Endothelial cell of umbilical vein (primary cell): ENCODE results near the gene ATXN7L1. TPM values are rescaled to one million over a fixed set of nuclear protein-coding genes. Genes with fewer than 3 reads are reported as not detected.

Source experiments
- BruUV-seq: library from RNA; stranded (reverse); fragments of 400-500 nt; replicated peaks from 2 replicates; lab custom pipeline; 2021; lab: Mats Ljungman, UMichigan
- CTCF ChIA-PET: fragments of 300-600, 350-600 bp; sonication (Branson Sonifier 250); formaldehyde crosslinking; loops from one replicate; lab custom pipeline; 2021; ENCODE audit warnings: antibody characterized with exemption, inconsistent platforms; lab: Charles Lee
- POLR2A ChIA-PET: fragments of 300-600, 350-600 bp; sonication (Branson Sonifier 250); formaldehyde crosslinking; loops from one replicate; lab custom pipeline; 2021; ENCODE audit warnings: antibody characterized with exemption, inconsistent platforms; lab: Charles Lee
- DNase-seq: peaks from one replicate; pipeline ENCODE4 v3.0.0-alpha.2; 2011; ENCODE audit warnings: low read depth, low spot score
- FAIRE-seq: peaks from 2 replicates; lab custom pipeline; 2011; peaks lifted over from hg19 to GRCh38; lab: Jason Lieb, UNC
- H2AFZ ChIP-seq: 2 replicates; pipeline ENCODE4 v1.6.0; 2012; ENCODE audit warnings: low read depth, low read length, control low read depth, inconsistent platforms
- H3K27ac ChIP-seq: 2 replicates; pipeline ENCODE4 v1.5.1; 2011; ENCODE audit warnings: low read depth, mild to moderate bottlenecking, control low read depth, low read length, moderate library complexity; ENCODE audit not compliant: insufficient read depth
- H3K27me3 ChIP-seq, 2 experiments: 2 replicates each; pipeline versions ENCODE4 v1.6.0 to v1.6.1; 2011; ENCODE audit warnings: low read length in 2 of 2, mixed read lengths in 1 of 2; ENCODE audit not compliant: control insufficient read depth in 2 of 2, insufficient read depth in 2 of 2
- H3K36me3 ChIP-seq, 2 experiments: 2 replicates in 1 of 2; 3 replicates in 1 of 2; pipeline ENCODE4 v1.5.1; 2011; ENCODE audit warnings: low read length in 2 of 2, mild to moderate bottlenecking in 1 of 2, moderate library complexity in 1 of 2; ENCODE audit not compliant: control insufficient read depth in 2 of 2, insufficient read depth in 2 of 2; ENCODE audit errors: extremely low read depth in 1 of 2
- H3K4me1 ChIP-seq: 3 replicates; pipeline ENCODE4 v1.5.1; 2011; ENCODE audit warnings: mild to moderate bottlenecking, low read length; ENCODE audit not compliant: control insufficient read depth, insufficient read depth; ENCODE audit errors: extremely low read depth
- H3K4me2 ChIP-seq: 2 replicates; pipeline ENCODE4 v1.6.1; 2011; ENCODE audit warnings: low read length, control low read depth, mixed read lengths; ENCODE audit not compliant: insufficient read depth
- H3K4me3 ChIP-seq, 3 experiments: fragments of 200-600 bp in 1 of 3; sonication (generic), shearing (Covaris generic) in 1 of 3; replicated peaks in 1 of 3; 2 replicates each; pipeline ENCODE4 v1.5.1; 2011 to 2016; ENCODE audit warnings: control low read depth in 3 of 3, low read length in 3 of 3, mild to moderate bottlenecking in 2 of 3, inconsistent platforms in 1 of 3, low read depth in 1 of 3, moderate library complexity in 1 of 3; ENCODE audit not compliant: insufficient read depth in 1 of 3
- H3K79me2 ChIP-seq: 2 replicates; pipeline ENCODE4 v1.6.0; 2012; ENCODE audit warnings: low read length, inconsistent platforms; ENCODE audit not compliant: control insufficient read depth, insufficient read depth
- H3K9ac ChIP-seq: replicated peaks from 2 replicates; pipeline ENCODE3; 2011; ENCODE audit warnings: low read length, control low read depth; ENCODE audit not compliant: insufficient read depth; ENCODE audit errors: extremely low read depth
- H3K9me1 ChIP-seq: replicated peaks from 3 replicates; pipeline ENCODE4 v1.6.0; 2011; ENCODE audit warnings: mild to moderate bottlenecking, low read length; ENCODE audit not compliant: control insufficient read depth, insufficient read depth; ENCODE audit errors: extremely low read depth
- H3K9me3 ChIP-seq: replicated peaks from 2 replicates; pipeline ENCODE4 v1.5.1; 2012; ENCODE audit warnings: low read length, inconsistent platforms; ENCODE audit not compliant: control insufficient read depth, insufficient read depth
- H4K20me1 ChIP-seq: replicated peaks from 2 replicates; pipeline ENCODE3; 2011; ENCODE audit warnings: mild to moderate bottlenecking, low read length; ENCODE audit not compliant: control insufficient read depth, insufficient read depth; ENCODE audit errors: extremely low read depth
- CTCF ChIP-seq, 2 donors: IDR thresholded peaks; 1 replicate in 1 of 2; 2 replicates in 1 of 2; pipeline ENCODE4 v1.5.1; 2011; ENCODE audit warnings: low read length in 2 of 2, mild to moderate bottlenecking in 2 of 2, moderate library complexity in 2 of 2, control low read depth in 1 of 2, inconsistent platforms in 1 of 2, low read depth in 1 of 2; ENCODE audit not compliant: insufficient read depth in 1 of 2; ENCODE audit errors: extremely low read depth in 1 of 2
- EZH2 ChIP-seq: IDR thresholded peaks from 2 replicates; pipeline ENCODE4 v1.6.1; 2012; ENCODE audit warnings: borderline replicate concordance, low read depth, mild to moderate bottlenecking, moderate library complexity, low read length, inconsistent platforms; ENCODE audit not compliant: severe bottlenecking
- FOS ChIP-seq: IDR thresholded peaks from 2 replicates; pipeline ENCODE4 v1.6.1; 2011; ENCODE audit warnings: mild to moderate bottlenecking, low read length, moderate library complexity, borderline replicate concordance; ENCODE audit not compliant: insufficient read depth
- GATA2 ChIP-seq: IDR thresholded peaks from 2 replicates; pipeline ENCODE4 v1.7.0; 2011; ENCODE audit warnings: low read depth, mild to moderate bottlenecking, moderate library complexity, mixed read lengths, low read length; ENCODE audit not compliant: insufficient read length, insufficient read depth
- JUN ChIP-seq: IDR thresholded peaks from 2 replicates; pipeline ENCODE4 v1.6.1; 2011; ENCODE audit warnings: borderline replicate concordance, low read depth; ENCODE audit not compliant: insufficient read length, insufficient read depth
- MAX ChIP-seq: IDR thresholded peaks from 2 replicates; pipeline ENCODE4 v1.6.1; 2011; ENCODE audit not compliant: insufficient read depth, insufficient read length
- MYC ChIP-seq: IDR thresholded peaks from one replicate; pipeline ENCODE4 v1.6.1; 2011; ENCODE audit warnings: mild to moderate bottlenecking, low read depth, low read length
- POLR2A ChIP-seq: IDR thresholded peaks from 2 replicates; pipeline ENCODE4 v1.6.1; 2012; ENCODE audit warnings: low read depth, mild to moderate bottlenecking, control low read depth, low read length
- POLR2AphosphoS5 ChIP-seq: IDR thresholded peaks from 2 replicates; pipeline ENCODE4 v1.6.1; 2012; ENCODE audit warnings: low read depth, mild to moderate bottlenecking, control low read depth, low read length, moderate library complexity; ENCODE audit not compliant: insufficient read depth
- dilution Hi-C: fragments of 300-500 bp; cut with MboI; formaldehyde crosslinking; loops from one replicate; pipeline ENCODE4 v1.15.0; 2019; ENCODE audit warnings: low sequenced_read_pairs; ENCODE audit not compliant: extremely low pct_ligation_motif_present
- intact Hi-C: fragments of 100-400 bp; cut with micrococcal nuclease; formaldehyde crosslinking; loops from one replicate; pipeline ENCODE4 v1.10.0; 2022
- polyA plus RNA-seq, 4 experiments: library from polyadenylated mRNA; depleted of rRNA in 3 of 4; stranded (reverse) in 3 of 4; unstranded in 1 of 4; fragments of >200 nt; gene quantifications; 2 replicates each; pipeline versions ENCODE4 v1.2.1 to v1.2.3, GENCODE V29; 2011 to 2012; ENCODE audit warnings: missing spikeins in 1 of 4
- total RNA-seq: library from RNA; stranded (reverse); gene quantifications from 2 replicates; pipeline ENCODE4 v1.2.3, GENCODE V29; 2021

The ATXN7L1 gene
- total and polyA plus RNA-seq, 2 donors (not counting 3 experiments of a cell fraction or from before 2014, with no cell fraction given), result 4.6 to 15.6 TPM

- no peaks in the 10 kb centered on the region for H3K79me2 ChIP-seq
- H3K9ac ChIP-seq, result no peak overlapping the region
- no peak overlapping the region for H3K4me2 ChIP-seq
- POLR2A ChIA-PET, result no interaction called here
- CTCF ChIA-PET, result interaction anchor here (0.7 to 3.2 kb wide), 6 partner anchors 9 to 379 kb away, joined by 3 to 11 read pairs (median 3); no protein-coding TSS in a partner anchor
- no peak overlapping the region for H3K27ac ChIP-seq
- DNase-seq (no peak), FAIRE-seq (no peak)
- intact Hi-C loops, result no loop called here
- TF ChIP-seq FOS, result no peak
- no peak for TF ChIP-seq POLR2A
- TF ChIP-seq JUN, result no peak
- no peak for TF ChIP-seq MAX
- no peak for TF ChIP-seq GATA2
- TF ChIP-seq CTCF (IDR thresholded peaks at IDR 0.05; ENCODE audit: extremely low read depth in 1 of 2, insufficient read depth in 1 of 2, low read depth in 1 of 2, low read length in 2 of 2), result no peak
- no peak for TF ChIP-seq EZH2
- TF ChIP-seq POLR2AphosphoS5, result no peak
- TF ChIP-seq MYC, result no peak
- H3K4me1 ChIP-seq, result no peaks in the 10 kb centered on the region
- BruUV-seq, result no TSS peak
- H3K9me3 ChIP-seq, result no peaks in the 10 kb centered on the region
- no peaks in the 10 kb centered on the region for H3K9me1 ChIP-seq
- no peaks in the 10 kb centered on the region for H3K27me3 ChIP-seq
- H3K36me3 ChIP-seq, result no peaks in the 10 kb centered on the region
- H4K20me1 ChIP-seq, result no peaks in the 10 kb centered on the region
- no peak overlapping the region for H2AFZ ChIP-seq
- dilution Hi-C loops, result no loop called here
- no peak overlapping the region for H3K4me3 ChIP-seq
These were observed 213.4 kb downstream of the ATXN7L1 start for GRCh38 chr7:105662998-105663397.
